B cell (primary cell): ENCODE measurements around the gene ITPR1.

Experiments
- CTCF ChIP-seq: fragments of 200-600 bp; IDR thresholded peaks from one replicate; pipeline ENCODE4 v1.8.0; 2022; ENCODE audit warnings: antibody characterized with exemption, mild to moderate bottlenecking
- EZH2 ChIP-seq: IDR thresholded peaks from 2 replicates; pipeline ENCODE4 v1.6.1; 2012; ENCODE audit warnings: borderline replicate concordance, low read depth, mild to moderate bottlenecking, moderate library complexity, low read length; ENCODE audit not compliant: insufficient read depth, poor library complexity, severe bottlenecking

DNA sequence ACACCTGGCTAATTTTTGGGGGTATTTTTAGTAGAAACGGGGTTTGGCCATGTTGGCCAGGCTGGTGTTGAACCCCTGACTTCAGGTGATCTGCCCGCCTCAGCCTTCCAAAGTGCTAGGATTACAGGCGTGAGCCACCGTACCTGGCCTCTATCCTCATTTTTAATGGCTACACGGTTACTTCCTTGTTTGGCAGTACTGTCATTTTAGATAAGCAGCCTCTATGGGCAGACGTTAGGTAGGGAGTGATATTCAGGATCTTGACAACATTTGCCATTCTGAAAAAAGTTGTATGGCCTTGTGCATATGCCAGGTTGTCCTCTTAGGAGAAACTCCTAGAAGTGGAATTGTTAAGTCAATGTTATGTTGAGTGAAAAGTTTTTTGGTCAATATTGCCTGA, 141.7 kb downstream of the ITPR1 start:
- no peak for TF ChIP-seq CTCF
- TF ChIP-seq EZH2 = no peak
